Nephron (organoid): ENCODE measurements around the gene SLC6A9.

ENCODE experiments used
- H3K27ac Mint-ChIP-seq, 3 experiments: 2 replicates each; pipeline ENCODE4 v1.8.0; 2020; ENCODE audit warnings: mixed read lengths in 3 of 3, mild to moderate bottlenecking in 2 of 3, moderate library complexity in 1 of 3
- H3K27me3 Mint-ChIP-seq: 2 replicates; pipeline ENCODE4 v1.8.0; 2021; ENCODE audit warnings: low read depth, mild to moderate bottlenecking, moderate library complexity, mixed read lengths
- H3K36me3 Mint-ChIP-seq: 2 replicates; pipeline ENCODE4 v1.8.0; 2020; ENCODE audit warnings: low read depth, mixed read lengths
- H3K4me1 Mint-ChIP-seq: 2 replicates; pipeline ENCODE4 v1.8.0; 2020; ENCODE audit warnings: mixed read lengths
- H3K4me3 Mint-ChIP-seq, 3 experiments: 2 replicates each; pipeline ENCODE4 v1.8.0; 2020; ENCODE audit warnings: mild to moderate bottlenecking in 3 of 3, mixed read lengths in 3 of 3, moderate library complexity in 2 of 3
- H3K9me3 Mint-ChIP-seq: 2 replicates; pipeline ENCODE4 v1.8.0; 2020; ENCODE audit warnings: mixed read lengths
- TF ChIP-seq, protein P1 (sequence below), 3 experiments: fragments of 200-600 bp; sonication (generic); IDR thresholded peaks; one replicate each; pipeline ENCODE4 v1.5.0; 2021; ENCODE audit warnings: antibody characterized with exemption in 3 of 3; ENCODE audit not compliant: unreplicated experiment in 3 of 3

SLC6A9 gene

DNA sequence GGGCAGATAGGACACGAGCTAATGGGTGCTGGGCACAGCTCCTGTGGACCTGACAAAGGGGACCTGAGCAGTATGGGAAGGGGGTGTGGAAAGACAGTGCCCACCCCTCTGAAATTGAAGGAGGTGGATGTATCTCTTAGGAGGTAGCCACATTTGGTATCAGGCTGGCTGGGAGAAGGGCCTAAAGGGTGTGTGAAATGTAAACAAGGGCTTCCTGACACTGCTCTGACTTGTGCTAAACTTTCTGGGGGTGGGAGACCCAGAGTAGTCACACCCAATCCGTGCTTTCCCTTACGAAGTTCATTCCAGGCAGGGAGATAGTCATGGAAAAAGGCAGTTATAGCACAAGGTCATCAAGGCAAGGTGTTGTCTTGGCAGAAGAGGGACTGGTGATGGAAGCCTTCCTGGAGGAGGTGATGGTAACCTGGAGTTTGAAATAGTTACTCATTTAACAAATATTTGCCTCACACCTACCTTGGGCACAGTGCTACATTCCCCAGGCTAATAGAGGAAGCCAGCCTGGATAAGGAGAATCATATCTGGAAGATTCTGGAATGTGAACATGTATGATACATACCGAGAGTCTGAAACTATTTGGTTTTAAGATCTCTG is 45.2 kb downstream of the SLC6A9 start:
- H3K27me3 Mint-ChIP-seq = no peaks in the 10 kb centered on the region
- TF ChIP-seq, protein P1, sequence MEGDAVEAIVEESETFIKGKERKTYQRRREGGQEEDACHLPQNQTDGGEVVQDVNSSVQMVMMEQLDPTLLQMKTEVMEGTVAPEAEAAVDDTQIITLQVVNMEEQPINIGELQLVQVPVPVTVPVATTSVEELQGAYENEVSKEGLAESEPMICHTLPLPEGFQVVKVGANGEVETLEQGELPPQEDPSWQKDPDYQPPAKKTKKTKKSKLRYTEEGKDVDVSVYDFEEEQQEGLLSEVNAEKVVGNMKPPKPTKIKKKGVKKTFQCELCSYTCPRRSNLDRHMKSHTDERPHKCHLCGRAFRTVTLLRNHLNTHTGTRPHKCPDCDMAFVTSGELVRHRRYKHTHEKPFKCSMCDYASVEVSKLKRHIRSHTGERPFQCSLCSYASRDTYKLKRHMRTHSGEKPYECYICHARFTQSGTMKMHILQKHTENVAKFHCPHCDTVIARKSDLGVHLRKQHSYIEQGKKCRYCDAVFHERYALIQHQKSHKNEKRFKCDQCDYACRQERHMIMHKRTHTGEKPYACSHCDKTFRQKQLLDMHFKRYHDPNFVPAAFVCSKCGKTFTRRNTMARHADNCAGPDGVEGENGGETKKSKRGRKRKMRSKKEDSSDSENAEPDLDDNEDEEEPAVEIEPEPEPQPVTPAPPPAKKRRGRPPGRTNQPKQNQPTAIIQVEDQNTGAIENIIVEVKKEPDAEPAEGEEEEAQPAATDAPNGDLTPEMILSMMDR (IDR thresholded peaks at IDR 0.05; ENCODE audit: unreplicated experiment in 3 of 3) = no peak
- no peak overlapping the region for H3K4me3 Mint-ChIP-seq
- peaks cover 22% of the 10 kb centered on the region for H3K4me1 Mint-ChIP-seq
- peak overlapping the region in 1 of 3 experiments; percentile 98 for H3K27ac Mint-ChIP-seq
- no peaks in the 10 kb centered on the region for H3K9me3 Mint-ChIP-seq
- peaks cover 30% of the 10 kb centered on the region for H3K36me3 Mint-ChIP-seq

DNA sequence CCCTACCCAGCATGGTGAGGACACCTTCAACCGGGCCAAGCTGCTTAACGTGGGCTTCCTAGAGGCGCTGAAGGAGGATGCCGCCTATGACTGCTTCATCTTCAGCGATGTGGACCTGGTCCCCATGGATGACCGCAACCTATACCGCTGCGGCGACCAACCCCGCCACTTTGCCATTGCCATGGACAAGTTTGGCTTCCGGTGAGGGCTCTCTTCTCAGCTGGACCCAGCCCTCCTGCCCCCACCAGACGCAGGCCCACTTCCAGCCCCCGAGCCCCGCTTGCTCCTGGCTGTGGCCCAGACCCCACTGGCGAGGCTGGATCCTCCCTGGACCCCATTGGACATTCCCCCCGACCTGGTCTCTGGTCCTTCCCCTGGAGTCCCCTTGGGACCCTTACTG is 46.4 kb downstream of the SLC6A9 start:
- Mint-ChIP-seq H3K9me3 (no peaks in the 10 kb centered on the region), H3K4me3 (no peak overlapping the region), H3K27ac (no peak overlapping the region), H3K27me3 (no peaks in the 10 kb centered on the region), H3K4me1 (peaks cover 28% of the 10 kb centered on the region), H3K36me3 (peaks cover 34% of the 10 kb centered on the region)
- TF ChIP-seq, protein P1 (IDR thresholded peaks at IDR 0.05; ENCODE audit: unreplicated experiment in 3 of 3) = no peak

DNA sequence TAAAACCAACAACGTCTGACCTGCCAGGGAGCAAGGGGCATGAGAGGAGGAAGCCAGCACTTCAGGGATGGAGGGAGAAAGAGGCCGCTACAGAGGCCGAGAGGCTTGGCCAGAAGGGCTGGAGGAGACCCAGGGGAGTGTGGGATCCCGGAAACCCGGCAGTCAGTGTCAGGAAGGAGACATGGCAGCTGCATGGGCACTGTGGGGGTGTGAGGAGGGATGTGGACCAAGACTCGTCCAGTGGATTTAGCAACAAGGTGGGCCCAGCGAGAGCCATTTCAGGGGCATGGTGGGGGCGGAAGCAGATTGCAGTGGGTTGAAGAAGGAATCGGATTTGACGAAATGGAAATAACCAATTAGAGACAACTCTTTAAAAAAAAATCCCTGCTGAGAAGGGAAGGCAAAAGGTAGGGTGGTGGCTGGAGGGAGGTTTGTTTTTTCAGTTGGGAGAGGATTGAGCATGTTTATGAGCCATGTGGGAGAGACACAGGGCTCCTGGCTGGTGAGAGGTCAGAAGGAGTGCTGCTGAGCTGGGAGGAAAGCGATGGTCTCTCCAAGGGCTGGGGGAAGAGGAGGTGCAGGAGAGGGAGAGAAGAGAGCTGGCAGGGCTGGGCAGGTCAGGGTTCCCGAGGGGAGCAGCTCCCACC is 47.9 kb downstream of the SLC6A9 start:
- Mint-ChIP-seq H3K27me3 (no peaks in the 10 kb centered on the region), H3K27ac (peak overlapping the region in 2 of 3 experiments; percentile 9 to 79), H3K9me3 (no peaks in the 10 kb centered on the region), H3K4me1 (peaks cover 33% of the 10 kb centered on the region), H3K36me3 (peaks cover 36% of the 10 kb centered on the region), H3K4me3 (peak overlapping the region; percentile 29 to 58 (median 37))
- TF ChIP-seq, protein P1 (IDR thresholded peaks at IDR 0.05; ENCODE audit: unreplicated experiment in 3 of 3) = no peak

DNA sequence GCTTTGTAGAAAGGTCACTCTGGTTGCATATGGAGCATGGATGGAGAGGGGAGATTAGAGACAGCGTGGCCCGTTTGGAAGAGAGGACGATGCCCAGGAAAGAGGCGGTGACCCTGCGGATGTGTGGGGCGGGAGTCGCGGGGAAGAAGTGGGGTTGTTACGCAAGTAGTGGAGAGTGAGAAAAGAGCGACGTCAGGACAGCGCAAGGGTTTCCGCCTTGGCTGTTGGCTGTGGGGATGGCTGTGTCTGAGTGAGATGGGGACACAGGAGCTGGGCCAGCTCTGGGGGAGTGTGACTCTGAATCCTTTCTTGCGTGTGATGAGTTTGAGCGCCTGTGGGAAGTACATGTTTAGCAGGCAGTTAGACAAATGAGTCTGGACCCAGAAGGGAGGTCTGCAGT is 48.5 kb downstream of the SLC6A9 start:
- TF ChIP-seq, protein P1 (IDR thresholded peaks at IDR 0.05; ENCODE audit: unreplicated experiment in 3 of 3) = no peak
- Mint-ChIP-seq H3K4me1 (peaks cover 38% of the 10 kb centered on the region), H3K9me3 (no peaks in the 10 kb centered on the region), H3K27me3 (no peaks in the 10 kb centered on the region), H3K27ac (peak overlapping the region in 2 of 3 experiments; percentile 9 to 79), H3K36me3 (peaks cover 40% of the 10 kb centered on the region), H3K4me3 (peak overlapping the region in 2 of 3 experiments; percentile 17 to 58)

DNA sequence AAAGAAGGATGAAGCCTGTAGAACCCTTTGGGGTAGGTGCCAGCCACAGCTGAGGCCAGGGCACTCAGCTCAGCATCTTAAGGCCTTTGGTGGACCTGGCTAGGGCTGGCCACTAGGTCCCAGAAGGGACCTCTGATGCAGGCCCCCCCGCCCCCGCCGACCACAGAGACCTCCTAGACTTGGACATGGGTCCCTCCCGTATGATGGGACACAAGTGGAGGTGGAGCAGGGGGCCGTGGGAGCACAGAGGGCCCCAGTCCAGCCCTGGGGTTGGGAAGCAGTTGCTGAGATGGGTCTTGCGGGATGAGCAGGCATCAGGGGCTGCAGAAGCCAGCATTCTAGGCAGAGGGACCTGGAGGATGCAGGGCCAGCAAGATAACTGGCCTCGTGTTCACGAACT is 49.0 kb downstream of the SLC6A9 start:
- Mint-ChIP-seq H3K4me1 (peaks cover 38% of the 10 kb centered on the region), H3K27ac (peak overlapping the region in 1 of 3 experiments; percentile 79), H3K9me3 (no peaks in the 10 kb centered on the region), H3K4me3 (peak overlapping the region; percentile 12 to 58 (median 35)), H3K36me3 (peaks cover 40% of the 10 kb centered on the region), H3K27me3 (no peaks in the 10 kb centered on the region)
- TF ChIP-seq, protein P1 (IDR thresholded peaks at IDR 0.05; ENCODE audit: unreplicated experiment in 3 of 3) = no peak

DNA sequence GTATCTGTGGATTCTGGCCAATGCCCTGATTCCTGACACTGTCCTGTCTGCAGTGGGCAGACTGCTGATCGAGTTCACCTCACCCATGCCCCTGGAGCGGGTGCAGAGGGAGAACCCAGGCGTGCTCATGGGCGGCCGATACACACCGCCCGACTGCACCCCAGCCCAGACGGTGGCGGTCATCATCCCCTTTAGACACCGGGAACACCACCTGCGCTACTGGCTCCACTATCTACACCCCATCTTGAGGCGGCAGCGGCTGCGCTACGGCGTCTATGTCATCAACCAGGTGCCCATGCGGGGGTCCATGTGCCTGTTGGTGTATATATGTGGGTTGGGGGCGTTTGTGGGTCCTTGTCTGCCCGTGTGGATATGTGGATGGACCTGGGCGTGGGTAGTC is 49.6 kb downstream of the SLC6A9 start:
- TF ChIP-seq, protein P1 (IDR thresholded peaks at IDR 0.05; ENCODE audit: unreplicated experiment in 3 of 3) = no peak
- peaks cover 45% of the 10 kb centered on the region for H3K36me3 Mint-ChIP-seq
- no peaks in the 10 kb centered on the region for H3K9me3 Mint-ChIP-seq
- H3K27me3 Mint-ChIP-seq = no peaks in the 10 kb centered on the region
- no peak overlapping the region for H3K27ac Mint-ChIP-seq
- peak overlapping the region in 2 of 3 experiments; percentile 35 to 93 for H3K4me3 Mint-ChIP-seq
- H3K4me1 Mint-ChIP-seq = peaks cover 43% of the 10 kb centered on the region
